Measurements from ENCODE around the gene SELENON.

- TF ChIP-seq CTCF (conservative IDR thresholded peaks at IDR 0.05; ENCODE audit: low read length), result no peak
- no peak for TF ChIP-seq EZH2phosphoT487 (IDR thresholded peaks at IDR 0.05; ENCODE audit: borderline replicate concordance, low read depth, low read length)
Observed at GRCh38 chr1:25843483-25843882, 43.5 kb downstream of the SELENON start.
